GM21515 (cell line): ENCODE results near the gene SERPIND1.

Experiments
- ATAC-seq: cut with Tn5 transposase; IDR thresholded peaks from one replicate; pipeline ENCODE4 v1.9.1; 2021; ENCODE audit not compliant: unreplicated experiment

Gene SERPIND1

GRCh38 chr22:20788627-20789344, 14.9 kb downstream of the SERPIND1 start:
- no peak for ATAC-seq

- ATAC-seq = no peak
Observed at GRCh38 chr22:20792221-20792965, 18.5 kb downstream of the SERPIND1 start.

- ATAC-seq = no peak
Observed at GRCh38 chr22:20792966-20793728, 19.2 kb downstream of the SERPIND1 start.

GRCh38 chr22:20793748-20794649, 20.1 kb downstream of the SERPIND1 start:
- no peak for ATAC-seq

- ATAC-seq = no peak
Observed at GRCh38 chr22:20794650-20795413, 20.9 kb downstream of the SERPIND1 start.

- no peak for ATAC-seq
Observed at GRCh38 chr22:20796731-20797130, 22.8 kb downstream of the SERPIND1 start.

- ATAC-seq = no peak
Observed at GRCh38 chr22:20798218-20798617, 24.3 kb downstream of the SERPIND1 start.

- ATAC-seq = no peak
Observed at GRCh38 chr22:20798974-20799373, 25.1 kb downstream of the SERPIND1 start.

GRCh38 chr22:20799449-20799848, 25.5 kb downstream of the SERPIND1 start:
- ATAC-seq = no peak

- no peak for ATAC-seq
Observed at GRCh38 chr22:20802452-20802851, 28.5 kb downstream of the SERPIND1 start.

GRCh38 chr22:20802922-20803553, 29.1 kb downstream of the SERPIND1 start:
- no peak for ATAC-seq

- no peak for ATAC-seq
Observed at GRCh38 chr22:20803696-20804324, 29.9 kb downstream of the SERPIND1 start.

- ATAC-seq = no peak
Observed at GRCh38 chr22:20804650-20805049, 30.7 kb downstream of the SERPIND1 start.

GRCh38 chr22:20805972-20806471, 32.1 kb downstream of the SERPIND1 start:
- ATAC-seq = no peak

- ATAC-seq = no peak
Observed at GRCh38 chr22:20807315-20807752, 33.4 kb downstream of the SERPIND1 start.

GRCh38 chr22:20808844-20809243, 34.9 kb downstream of the SERPIND1 start:
- ATAC-seq = no peak

- ATAC-seq = no peak
Observed at GRCh38 chr22:20809538-20810185, 35.7 kb downstream of the SERPIND1 start.

- ATAC-seq = no peak
Observed at GRCh38 chr22:20810645-20811044, 36.7 kb downstream of the SERPIND1 start.
